Heart left ventricle (tissue), 13 donors: ENCODE results near the gene PRCC.

Experiments
- CTCF ChIP-seq, 12 donors: fragments of 200-600 bp; sonication (generic) in 4 of 12; IDR thresholded peaks; one replicate each; pipeline versions ENCODE4 v1.5.0 to v1.8.0; 2018 to 2022; ENCODE audit warnings: antibody characterized with exemption in 12 of 12, mild to moderate bottlenecking in 5 of 12
- POLR2A ChIP-seq, 2 donors: fragments of 450-650 bp; IDR thresholded peaks; one replicate each; pipeline ENCODE4 v1.6.1; 2017; ENCODE audit warnings: antibody characterized with exemption in 2 of 2, mild to moderate bottlenecking in 2 of 2, moderate library complexity in 2 of 2
- donor health status: ischemic (EF 13 %, LVEDD 7.1; RV severe dilation, severe dysfunction).
- donor health status: DM: no; HTN: yes; CAD: no.
- donor health status: DM: no; HTN: no; CAD: no.
- donor health status: ischemic (EF 25% LVEDD 6.9; RV normal size, moderate dysfunction).
- donor health status: ischemic (EF 25% LVEDD 5.7; RV mildly dilated, moderate dysfunction).
- donor health status: ischemic (EF 35%, LVEDD 5.7; RV mildly dilated, moderate dysfunction).
- donor health status: nonischemic (EF 11% LVEDD 7.7; RV severe dilation, severe dysfunction).
- donor health status: DM: yes; HTN: yes; CAD: no.
- donor health status: PGD.
- donor health status: ischemic (EF 29% LVEDD 5.4; RV normal size, mild dysfunction).
- donor health status: nonischemic (EF 23%, LVEDD 6.1; RV moderate dilation, normal function).

GRCh38 chr1:156803086-156803851, 35.9 kb downstream of the PRCC start:
- TF ChIP-seq CTCF (IDR thresholded peaks at IDR 0.05) = no peak
- TF ChIP-seq POLR2A (IDR thresholded peaks at IDR 0.05) = no peak
